HG02884 (cell line): ENCODE measurements around the gene PTPRN2.

Experiments used
- ATAC-seq: cut with Tn5 transposase; IDR thresholded peaks from one replicate; pipeline ENCODE4 v1.9.1; 2021; ENCODE audit warnings: mild to moderate bottlenecking, moderate library complexity; ENCODE audit not compliant: unreplicated experiment

PTPRN2 gene

GRCh38 chr7:157962458-157963306 is 624.9 kb downstream of the PTPRN2 start:
- no peak for ATAC-seq

GRCh38 chr7:157961731-157962457 is 625.7 kb downstream of the PTPRN2 start:
- no peak for ATAC-seq

- no peak for ATAC-seq
Measured at GRCh38 chr7:157955348-157955999, 632.1 kb downstream of the PTPRN2 start.

GRCh38 chr7:157954901-157955300 is 632.7 kb downstream of the PTPRN2 start:
- ATAC-seq = no peak

GRCh38 chr7:157952841-157953645 is 634.6 kb downstream of the PTPRN2 start:
- ATAC-seq = no peak

GRCh38 chr7:157952050-157952667 is 635.5 kb downstream of the PTPRN2 start:
- no peak for ATAC-seq

- ATAC-seq = no peak
Measured at GRCh38 chr7:157951300-157952049, 636.1 kb downstream of the PTPRN2 start.

- no peak for ATAC-seq
Measured at GRCh38 chr7:157949711-157950110, 637.9 kb downstream of the PTPRN2 start.

- ATAC-seq = no peak
Measured at GRCh38 chr7:157947504-157947903, 640.1 kb downstream of the PTPRN2 start.

GRCh38 chr7:157946398-157947060 is 641.1 kb downstream of the PTPRN2 start:
- ATAC-seq = no peak

- ATAC-seq = no peak
Measured at GRCh38 chr7:157945401-157945800, 642.2 kb downstream of the PTPRN2 start.

GRCh38 chr7:157944734-157945291 is 642.8 kb downstream of the PTPRN2 start:
- ATAC-seq = no peak

- ATAC-seq = no peak
Measured at GRCh38 chr7:157944051-157944450, 643.6 kb downstream of the PTPRN2 start.

- no peak for ATAC-seq
Measured at GRCh38 chr7:157943561-157943960, 644.1 kb downstream of the PTPRN2 start.

- ATAC-seq = no peak
Measured at GRCh38 chr7:157941210-157941609, 646.4 kb downstream of the PTPRN2 start.

GRCh38 chr7:157940497-157940896 is 647.1 kb downstream of the PTPRN2 start:
- ATAC-seq = no peak

- no peak for ATAC-seq
Measured at GRCh38 chr7:157938211-157938610, 649.4 kb downstream of the PTPRN2 start.

- no peak for ATAC-seq
Measured at GRCh38 chr7:157937406-157937805, 650.2 kb downstream of the PTPRN2 start.

GRCh38 chr7:157936976-157937375 is 650.6 kb downstream of the PTPRN2 start:
- ATAC-seq = no peak
